ENCODE measurements around the gene ANKRD33.

- TF ChIP-seq CTCF (IDR thresholded peaks at IDR 0.05; ENCODE audit: insufficient read depth, low read depth, low read length) (no peak), EZH2 (IDR thresholded peaks at IDR 0.05; ENCODE audit: insufficient read depth, low read length) (no peak)
Observed at GRCh38 chr12:51841727-51842126, 46.2 kb upstream of the ANKRD33 start.

All from astrocyte (in vitro differentiated cells and primary cell).